ENCODE measurements around the gene NCKAP5.

NCKAP5 gene

DNA sequence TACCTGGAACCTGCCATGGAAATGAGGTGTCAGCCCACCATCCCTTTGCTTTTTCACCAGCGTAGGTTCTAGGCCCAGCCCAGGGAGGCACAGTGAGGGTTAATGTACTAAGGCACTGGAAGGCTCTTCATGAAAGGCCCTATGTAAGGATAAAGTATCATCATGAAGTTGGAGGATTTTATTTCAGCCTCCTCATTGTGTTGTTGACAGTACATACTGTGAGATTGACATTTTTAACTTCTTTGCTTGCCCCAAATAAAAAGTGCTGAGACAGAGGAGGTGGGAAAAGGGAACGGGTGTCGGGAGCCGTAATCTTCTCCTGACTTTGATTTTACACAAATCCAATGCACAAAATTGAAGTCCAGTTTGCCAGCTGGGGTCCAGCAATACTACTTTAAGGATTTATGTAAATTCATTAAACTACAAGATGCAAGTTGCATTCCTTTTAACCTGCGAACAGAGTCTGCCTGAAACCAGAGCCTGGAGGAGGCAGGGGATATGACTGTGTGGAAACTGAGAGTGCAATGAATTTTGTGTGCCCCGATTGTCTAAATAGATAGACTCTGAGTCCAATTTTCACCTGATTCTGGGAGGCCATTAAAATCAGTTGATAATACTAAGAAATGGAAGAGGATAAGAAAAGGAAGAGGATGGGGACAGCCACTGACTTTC is 5.4 kb upstream of the NCKAP5 start:
- DNase-seq, result no peak

DNA sequence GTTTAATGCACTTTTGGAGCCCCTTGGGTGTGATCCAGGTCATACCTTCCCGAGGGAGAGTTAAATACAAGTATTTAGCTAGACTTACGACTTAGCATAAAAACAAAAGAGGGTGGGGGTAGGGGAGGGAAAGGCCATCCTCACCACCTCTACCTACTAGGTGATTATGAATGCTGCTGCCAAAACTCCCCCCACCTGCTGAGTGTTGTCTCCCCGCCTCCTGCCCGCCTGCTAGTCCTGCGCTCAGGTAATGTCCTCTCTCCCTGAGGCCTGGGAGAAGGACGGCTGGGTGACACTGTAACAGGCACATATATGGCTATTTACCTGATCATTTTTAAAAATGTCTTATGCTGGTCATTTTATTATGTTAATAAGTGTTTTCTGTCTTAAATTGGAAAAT is 3.0 kb upstream of the NCKAP5 start:
- no peak for DNase-seq

DNA sequence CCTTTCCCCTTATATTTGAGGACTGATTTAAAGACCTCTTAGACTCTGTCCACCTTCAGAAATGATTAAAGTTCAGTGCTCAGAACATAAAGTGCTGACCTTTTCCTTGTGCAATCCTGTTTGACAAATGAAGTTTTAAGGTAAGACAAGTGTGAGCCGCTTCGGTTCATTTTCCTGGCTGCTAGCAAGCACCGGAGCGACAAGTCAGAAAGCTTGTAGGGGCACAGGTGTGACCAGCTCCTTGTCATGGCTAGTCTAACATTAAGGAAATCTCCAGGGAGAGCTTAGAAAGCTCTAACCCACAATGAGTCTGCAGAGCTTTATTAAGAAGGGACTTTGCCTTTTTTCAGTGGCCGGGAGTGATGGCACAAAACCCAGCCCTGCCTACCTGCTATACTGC is 2.3 kb upstream of the NCKAP5 start:
- no peak for DNase-seq

DNA sequence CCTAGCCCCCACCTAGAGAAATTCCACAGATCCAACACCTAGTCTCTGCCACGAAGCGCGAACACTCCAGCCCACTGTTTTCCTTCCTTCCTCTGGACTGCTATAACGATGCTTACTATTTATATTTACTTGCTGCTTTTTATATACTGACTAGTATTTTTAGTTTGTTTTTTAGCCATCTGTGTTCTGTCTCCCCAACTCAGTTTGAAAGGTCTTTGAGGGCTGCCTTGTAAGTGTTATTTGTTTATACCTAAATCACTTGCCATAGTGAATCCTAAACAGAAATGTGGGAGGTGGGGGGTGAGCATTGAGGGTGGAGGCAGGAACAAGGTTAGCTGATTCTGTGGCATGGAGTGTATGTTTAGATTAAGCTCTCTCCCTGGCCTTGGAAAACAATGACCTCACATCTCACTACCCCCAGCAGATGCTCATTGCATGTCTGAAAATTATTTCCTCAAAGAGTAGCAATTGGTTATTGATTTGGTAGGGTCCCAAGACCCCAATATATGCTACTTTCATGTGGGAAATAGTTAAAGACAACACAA is 1.1 kb upstream of the NCKAP5 start:
- no peak for DNase-seq

DNA sequence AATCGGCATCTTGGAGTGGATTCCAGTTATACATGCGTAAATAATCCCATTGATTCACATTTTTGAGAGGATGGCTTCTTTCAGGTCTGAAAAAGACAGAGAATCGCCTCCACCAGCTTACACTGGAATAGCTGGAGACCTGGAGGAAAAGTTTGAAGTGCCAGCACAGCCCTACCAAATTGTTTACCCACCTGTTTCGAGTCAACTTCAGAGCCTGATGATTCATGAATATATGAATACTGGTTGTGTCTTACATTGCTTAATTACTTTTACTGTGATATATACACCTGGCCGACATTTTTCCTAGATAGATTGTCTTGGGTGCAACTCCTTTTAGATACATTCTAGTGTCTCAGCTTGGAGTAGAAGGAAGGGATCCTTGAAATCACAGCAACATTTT is 335 bp upstream of the NCKAP5 start:
- no peak for DNase-seq

DNA sequence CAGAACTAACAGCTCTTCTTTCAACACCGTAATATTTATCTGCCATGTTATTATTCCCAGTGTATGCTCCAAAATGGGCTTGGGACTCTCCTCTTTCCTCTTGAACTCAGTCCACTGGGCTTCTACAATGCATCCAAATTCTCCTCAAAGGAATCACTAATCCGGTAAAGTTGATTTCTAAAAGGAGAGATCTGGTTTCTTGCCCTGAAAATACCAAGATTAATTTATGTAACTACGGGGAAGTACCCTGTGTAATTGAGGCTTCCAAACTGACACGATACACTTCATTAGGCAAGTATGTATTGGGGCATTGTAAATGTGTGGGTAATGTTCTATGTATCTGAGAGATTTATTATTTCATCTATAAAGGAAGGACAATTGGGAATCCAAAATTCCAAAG is 5.7 kb downstream of the NCKAP5 start:
- DNase-seq, result no peak

DNA sequence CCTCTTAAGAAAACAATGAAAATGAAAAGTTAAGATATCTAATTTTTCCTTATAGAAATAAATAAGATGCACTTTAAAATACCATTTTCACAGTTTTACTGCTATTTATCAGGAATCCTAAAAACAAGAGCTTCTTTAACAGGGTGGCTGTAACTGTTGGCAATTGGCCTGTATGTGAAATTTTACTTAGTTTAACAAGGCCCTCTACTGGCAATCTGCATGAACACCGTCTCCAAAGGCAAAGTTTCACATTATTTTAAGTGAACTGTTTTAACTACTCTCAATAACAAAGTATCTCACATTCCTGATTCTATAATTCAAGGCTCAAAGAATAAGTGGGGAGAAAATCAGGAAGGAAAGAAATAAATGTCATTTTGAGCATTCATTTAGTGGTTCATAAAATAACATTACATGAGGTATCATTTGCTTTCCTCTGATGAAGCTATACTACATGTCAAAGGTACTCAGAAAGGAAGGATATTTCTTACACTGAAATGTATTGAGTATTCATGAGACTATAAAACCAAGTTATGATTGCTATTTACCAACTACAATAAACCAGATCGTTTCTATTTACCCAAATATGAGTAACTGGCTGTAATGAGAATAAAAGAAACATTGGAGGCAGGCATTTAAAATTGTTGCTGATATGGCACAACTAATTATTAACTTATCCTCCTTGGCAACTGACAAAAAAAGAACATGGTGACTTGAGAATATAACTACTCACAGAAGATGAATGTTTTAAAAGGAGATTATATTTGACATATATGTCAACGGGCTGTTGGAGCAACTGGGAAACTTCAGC is 7.0 kb downstream of the NCKAP5 start:
- no peak for DNase-seq

DNA sequence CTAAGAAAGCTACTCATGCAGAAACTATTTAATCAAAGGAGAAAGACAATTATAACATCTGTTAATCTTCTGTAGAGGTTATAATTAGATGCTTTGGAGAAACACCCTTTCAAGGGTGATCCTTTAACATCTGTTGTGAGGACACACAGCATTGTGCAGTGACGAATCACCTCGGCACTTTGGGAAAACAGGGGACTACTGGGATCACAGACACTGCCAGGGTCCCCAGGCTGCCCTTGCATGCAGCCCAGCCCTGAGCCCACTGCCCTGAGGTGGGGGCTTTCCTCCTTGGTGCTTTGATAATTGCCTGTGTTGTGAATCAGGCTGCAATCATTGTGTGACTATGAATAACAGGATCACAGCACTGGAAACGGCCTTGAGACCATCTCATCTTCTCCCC is 10.6 kb downstream of the NCKAP5 start:
- no peak for DNase-seq

DNA sequence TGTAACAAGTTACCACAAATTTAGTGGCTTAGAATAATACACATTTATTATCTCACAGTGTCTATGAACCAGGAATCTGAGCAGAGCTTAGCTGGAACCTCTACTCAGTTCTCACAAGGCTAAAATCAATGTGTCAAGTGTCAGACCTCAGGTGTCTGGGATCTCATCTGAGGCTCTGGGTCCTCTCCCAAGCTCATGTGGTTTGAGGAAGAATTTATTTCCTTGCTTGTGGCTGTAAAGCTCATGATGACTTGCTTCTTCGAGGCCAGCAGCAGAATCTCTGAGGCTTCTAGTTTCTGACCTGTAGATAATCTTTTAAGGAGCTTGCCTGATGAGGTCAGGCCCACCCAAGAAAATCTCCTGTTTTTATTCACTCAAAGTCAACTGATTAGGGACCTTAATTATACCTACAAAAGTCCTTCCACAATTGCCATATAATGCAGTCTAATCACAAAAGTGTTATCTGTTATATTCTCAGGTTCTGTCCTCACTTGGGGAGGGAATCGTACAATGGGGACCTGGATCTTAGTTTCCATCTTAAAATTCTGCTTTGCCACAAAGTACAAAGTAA is 14.3 kb downstream of the NCKAP5 start:
- DNase-seq, result no peak

DNA sequence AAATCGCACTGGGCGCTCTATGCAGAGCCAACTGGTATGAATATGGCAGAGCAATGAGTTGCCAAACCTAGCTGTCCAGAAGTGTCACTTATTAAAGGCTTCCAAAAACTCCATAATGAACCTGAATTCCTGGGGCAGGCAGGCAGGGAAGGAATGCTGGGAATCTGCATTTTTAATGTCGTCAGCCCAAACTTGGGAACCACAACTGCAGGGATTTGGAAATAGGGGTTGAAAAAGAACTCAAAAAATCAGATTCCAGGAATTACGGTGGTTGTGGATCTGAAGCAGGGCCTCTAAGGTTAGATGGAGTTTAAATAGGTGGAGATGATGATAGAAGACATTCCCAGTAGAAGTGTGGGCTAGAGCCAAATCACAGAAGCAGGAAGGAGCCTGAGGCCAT is 15.0 kb downstream of the NCKAP5 start:
- DNase-seq, result no peak

DNA sequence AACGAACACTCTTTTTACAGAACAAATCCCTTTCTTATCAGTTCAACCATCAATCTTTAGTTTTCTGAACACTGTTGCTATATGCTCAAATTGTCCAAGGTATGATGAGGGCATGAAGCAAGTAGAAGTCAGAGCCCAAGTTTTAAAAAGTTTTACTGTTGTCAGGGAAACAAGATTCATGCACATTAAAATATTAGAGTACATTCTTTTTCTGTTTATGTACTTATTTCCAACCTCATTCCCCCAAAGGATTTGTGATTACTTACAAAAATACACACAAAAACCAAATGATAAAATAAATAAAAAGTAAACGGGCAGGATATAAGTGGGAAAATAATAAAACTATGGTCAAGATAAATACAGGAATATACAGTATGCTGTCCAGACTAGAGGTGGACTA is 15.4 kb downstream of the NCKAP5 start:
- DNase-seq, result no peak

DNA sequence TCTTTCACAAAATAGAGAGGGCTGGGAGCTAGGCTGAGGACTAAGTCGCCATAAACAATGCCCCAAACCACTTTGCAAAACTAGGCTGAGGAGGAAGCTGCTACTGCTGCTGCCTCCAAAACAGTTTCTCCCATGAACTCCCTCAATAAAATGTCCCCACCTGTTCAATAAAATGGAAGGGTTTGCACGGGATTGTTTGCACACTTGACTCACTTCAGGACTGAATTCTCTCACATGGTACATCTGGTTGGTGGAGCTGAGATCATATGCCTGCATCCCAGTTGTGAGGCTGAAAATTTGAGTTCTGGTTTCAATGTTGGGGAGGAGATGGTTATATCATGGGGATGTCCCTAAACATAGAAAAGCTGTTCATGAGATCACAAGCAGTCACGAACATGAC is 26.5 kb downstream of the NCKAP5 start:
- DNase-seq, result no peak

DNA sequence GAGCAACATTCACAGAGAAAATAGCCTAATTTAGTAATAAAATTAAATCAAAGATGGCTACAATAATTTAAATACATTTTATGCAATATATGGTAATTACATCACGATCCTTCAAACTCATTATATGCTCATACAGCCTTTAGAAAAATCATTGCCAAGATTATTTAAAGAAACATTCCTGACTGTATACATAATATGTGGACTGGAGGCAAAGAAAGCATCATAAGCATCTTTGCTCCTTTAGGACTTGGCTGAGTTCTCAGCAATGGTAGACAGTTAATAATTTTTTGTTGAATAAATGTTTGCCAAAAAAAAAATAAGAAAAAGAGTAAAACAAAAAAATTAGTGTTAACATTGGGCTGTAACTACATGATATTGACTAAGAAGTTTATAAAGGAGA is 26.9 kb downstream of the NCKAP5 start:
- no peak for DNase-seq

DNA sequence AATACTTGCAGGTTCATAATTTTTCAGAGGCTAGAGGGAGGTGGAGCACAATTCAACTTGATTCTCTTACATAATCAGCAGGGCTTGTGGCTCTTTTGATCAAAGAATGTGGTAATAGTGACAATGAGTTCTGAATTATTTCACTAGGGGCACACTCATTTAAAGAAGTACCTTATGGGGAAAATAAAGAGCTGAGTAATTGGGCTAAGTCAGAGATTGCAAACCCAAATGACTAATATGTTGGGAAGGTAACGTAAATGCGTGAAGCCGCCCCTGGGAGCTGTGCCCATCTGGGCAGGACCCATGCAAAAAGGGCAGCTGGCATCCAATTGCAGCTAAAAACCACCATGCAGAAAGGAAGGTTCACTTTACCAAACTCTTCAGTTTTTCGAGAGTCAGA is 35.3 kb downstream of the NCKAP5 start:
- no peak for DNase-seq

DNA sequence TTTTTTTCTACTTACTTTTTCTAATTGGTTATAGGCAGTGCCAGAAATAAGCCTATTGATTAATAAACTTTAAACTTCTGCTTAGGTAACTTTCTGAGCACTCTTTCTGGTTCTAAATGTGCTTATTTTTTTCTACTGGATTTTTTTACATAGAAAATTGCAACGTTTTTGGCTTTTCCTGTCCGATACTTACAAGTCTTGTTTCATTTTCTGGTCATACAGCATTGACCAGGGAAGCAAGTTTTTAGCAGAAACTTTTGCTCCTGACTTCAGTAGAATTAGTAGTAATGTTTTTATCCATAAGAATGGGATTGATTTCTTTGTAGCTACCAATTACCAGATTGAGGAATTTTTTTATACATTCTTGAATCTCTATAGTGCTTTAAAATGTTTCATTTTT is 36.9 kb downstream of the NCKAP5 start:
- no peak for DNase-seq

DNA sequence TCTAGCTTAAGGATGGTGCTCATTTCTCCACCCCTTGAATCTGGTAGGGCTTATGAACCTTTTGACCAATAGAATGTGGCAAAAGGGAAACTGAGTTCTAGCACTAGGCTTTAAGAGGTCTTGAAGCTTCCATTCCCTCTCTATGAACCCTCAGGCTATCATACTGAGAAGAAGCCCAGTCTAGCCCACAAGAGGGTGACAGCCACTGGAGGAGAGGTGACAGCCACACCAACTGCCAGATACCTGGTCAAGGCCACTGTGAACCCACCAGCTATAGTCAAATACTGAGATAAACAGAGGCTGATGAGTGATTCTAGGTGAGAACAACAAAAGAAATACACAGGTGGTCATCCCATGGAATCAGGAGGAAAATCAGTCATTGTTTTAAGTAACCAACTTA is 37.6 kb downstream of the NCKAP5 start:
- DNase-seq, result no peak

DNA sequence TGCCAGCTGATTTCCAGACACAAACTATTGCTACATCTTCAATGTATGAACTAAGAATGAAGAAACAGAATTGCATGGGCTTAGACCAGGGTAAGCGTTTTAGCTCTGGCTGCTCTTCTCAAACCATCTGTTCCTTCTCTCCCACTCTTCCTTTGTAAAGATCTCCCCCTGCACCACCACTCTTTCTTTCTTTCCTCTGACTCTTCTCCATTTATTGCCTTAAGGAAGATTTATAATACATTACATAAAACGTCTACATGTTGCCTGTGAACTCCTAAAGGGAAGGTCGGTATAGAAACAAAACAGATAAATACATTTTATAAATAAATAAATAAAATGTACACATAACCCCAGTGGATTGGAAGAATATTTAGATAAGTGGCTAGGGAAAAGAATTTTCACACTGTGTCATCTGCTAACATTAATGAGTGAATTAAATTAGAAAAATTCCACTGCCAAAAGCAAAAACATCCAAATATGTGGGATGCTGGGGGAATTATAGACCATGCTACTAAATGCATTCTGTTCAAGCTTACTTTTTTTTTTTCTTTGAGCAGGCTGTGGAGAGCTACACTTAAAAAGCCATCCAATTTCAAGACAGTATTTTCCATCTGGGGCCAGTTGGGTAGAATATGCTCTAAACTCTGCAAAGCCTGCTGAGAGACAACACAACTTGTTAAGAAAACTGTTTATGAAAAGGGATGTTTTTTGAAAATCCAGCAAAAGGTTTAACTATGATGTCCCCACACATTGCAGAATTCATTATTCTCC is 41.5 kb downstream of the NCKAP5 start:
- DNase-seq, result no peak

DNA sequence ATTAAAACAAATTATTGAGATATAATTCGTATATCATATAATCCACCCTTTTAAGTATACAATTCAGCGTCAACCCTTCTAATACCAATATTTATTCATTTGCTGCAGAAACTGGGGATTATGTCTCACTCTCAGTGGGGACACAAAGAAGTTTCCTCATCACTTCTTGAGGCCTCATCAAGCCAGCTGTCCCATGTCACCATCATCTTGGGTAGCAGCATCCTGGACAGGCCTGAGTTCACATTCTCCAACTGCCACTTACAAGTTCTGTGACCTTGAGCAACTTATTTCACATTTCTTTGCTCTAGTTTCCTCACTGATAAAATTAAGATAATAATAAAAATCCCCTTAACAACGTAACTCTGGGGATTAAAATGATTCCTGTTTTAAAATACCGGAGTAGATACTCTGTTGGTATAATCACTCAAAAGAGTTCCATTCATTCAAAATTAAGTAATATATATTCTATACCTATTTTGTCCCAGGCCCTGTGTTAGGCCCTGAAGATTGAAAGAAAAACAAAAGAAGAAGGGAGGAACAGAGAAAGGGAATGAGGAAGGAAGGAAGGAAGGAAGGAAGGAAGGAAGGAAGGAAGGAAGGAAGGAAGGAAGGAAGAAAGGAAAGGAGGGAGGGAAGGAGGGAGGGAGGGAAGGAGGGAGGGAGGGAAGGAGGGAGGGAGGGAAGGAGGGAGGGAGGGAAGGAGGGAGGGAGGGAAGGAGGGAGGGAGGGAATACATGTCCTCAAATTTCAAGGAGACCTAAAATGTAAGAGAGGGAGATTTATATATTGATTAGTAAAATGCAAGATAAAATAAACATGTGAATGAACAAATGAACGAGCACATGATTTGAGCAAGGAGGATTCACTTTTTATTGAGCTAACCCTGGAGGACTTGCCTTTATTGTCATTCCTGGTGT is 42.4 kb downstream of the NCKAP5 start:
- DNase-seq, result no peak

DNA sequence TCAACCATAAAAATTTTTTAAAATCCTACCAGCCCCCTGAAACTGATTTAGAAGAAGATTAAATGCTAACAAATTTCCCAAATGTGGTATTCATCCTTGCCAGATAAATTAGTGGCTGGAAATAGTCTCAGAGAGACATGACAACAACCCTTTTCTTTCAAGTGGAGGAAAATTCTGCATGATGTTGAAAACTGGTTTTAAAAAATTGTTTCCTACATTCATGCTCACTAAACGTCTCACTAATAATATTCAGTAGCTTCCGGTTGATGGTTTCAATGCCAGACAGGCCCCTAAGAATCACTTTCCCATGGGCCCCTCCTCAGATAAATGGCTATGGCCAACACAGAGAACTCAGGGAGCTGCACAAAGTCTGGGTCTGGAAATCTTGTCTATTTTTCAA is 43.2 kb downstream of the NCKAP5 start:
- no peak for DNase-seq

DNA sequence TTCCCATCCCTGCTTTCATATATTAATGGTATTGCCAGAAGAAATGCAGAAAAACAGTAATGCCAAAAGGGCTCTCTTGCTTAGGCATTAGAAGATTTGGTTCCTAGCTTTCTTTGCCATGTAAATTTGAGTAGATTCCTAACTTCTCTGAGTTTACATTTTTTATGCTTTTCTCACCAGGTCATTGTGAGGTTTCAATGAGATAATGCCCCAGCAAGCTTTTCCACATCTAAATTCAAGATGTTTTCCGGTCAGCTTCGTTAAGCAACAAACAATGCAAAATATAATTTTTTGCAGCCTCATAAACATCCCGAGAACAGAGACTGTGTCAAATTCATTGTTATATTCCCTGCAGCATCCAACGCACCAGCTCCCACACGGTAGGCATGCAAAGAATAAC is 44.9 kb downstream of the NCKAP5 start:
- no peak for DNase-seq

DNA sequence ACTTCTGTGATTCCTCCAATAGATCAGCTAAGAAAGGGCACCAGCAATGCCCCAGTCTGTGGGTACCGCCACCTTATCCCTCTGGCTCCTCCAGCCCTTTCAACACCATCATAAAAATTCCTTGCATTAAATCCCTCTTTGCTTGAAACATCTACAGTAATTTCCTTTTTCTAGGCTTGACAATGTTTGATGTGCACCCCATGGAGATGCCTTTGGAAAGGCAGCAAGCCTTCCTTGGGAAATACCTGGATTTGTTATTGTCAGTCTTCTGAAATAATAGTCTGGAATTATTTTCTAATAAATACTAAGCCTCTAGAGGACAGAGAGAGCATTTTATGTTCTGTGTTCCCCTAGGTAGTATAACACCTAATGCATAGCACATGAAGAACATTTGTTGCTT is 46.1 kb downstream of the NCKAP5 start:
- DNase-seq, result no peak

DNA sequence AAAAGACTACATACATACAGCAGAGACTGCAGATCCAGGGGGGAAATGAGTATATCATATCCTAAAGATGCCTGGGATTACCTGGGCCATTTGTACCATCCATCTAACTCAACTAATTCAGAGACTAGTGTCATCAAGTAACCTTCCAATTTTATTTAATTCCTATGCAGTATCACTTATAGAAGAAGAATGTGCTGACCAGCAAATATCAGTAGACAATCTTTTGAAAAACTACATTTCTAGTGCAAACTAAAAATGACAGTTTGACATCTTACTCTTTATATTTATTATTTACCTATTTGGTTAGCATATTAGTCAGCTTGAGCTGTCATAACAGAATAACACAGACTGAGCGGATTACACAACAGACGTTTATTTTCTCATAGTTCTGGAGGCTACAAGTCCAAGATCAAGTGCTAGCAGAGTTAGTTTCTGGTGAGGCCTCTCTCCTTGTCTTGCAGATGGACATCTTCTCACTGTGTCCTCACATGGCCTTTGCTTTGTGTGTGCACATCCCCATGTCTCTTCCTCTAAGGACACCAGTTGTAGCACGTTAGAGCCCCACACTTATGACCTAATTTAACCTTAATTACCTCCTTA is 47.0 kb downstream of the NCKAP5 start:
- no peak for DNase-seq

Data from effector CD4-positive, alpha-beta T cell (primary cell).